ENCODE results near the gene AFF3.
"Not testable (repeated sequence)": the region's sequence is repeated elsewhere in the genome, so short reads cannot be mapped to it uniquely, and the experiment has no call there.

Gene AFF3

DNA sequence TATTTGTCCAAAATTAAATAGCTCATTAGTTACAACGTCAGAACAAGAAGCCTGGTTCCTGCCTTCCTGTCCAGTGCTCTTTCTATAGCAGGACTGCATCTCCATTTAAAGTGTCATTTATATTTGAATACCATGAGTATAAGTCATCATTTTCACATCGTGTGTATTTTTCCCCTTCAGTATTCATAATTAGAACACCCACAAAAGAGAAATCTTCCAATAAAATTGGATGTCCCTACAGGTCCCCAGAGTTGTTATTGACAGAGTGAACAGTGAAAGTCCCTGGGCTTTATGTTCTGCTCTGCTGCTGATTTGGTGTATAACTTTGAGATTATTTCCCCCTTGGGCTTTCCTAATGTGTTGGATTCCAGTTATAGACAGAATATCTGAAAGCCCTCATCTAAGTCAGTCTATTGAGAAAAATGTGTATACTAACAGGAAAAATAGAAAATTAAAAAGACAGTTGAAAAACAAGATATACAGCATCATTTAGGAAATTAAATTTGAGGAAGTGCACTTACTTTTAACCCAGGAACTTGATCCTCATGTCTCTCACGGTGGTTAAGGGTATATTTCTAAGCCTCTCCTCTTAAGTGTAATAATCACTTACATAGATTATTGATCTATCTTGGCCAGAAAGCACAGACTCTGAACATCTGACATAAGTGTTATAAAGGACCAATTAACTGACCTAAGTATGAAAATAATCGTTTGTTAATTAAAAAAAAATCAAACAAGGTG is 637.4 kb downstream of the AFF3 start:
- no peak for DNase-seq

DNA sequence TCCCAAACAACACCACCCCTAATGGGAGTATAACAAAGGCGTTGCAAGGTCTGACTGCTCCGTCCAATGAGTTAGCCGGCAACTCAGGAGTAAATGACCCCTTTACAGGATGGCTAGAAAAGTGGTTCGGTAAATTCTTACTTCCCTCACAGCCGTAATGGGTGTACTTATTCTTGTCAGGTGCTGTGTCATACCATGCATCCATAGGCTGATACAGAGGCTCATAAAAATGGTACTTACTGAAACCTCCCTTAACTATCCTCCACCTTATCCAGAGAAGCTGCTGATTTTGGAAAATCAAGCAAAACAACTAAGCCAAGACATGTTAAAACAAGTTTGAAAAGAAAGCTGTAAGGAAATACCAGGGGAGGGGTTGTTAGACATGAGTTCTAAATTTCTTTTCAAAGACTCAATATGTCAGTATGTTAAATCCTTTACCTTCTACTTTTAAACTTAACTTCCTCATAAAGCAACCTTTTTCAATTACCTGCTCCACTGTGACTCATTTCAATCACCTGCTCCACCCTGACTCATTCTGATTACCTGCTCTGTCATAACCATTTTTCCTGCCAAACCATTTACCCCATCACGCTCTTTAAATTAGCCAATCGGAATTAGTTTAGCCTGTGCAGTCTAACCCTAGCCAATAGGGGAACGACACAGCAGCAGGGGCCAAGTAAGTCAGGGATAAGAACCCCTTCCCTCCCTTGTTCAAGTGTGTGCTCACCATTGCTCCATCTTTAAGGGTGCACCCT is 638.6 kb downstream of the AFF3 start:
- not testable (repeated sequence) for DNase-seq

DNA sequence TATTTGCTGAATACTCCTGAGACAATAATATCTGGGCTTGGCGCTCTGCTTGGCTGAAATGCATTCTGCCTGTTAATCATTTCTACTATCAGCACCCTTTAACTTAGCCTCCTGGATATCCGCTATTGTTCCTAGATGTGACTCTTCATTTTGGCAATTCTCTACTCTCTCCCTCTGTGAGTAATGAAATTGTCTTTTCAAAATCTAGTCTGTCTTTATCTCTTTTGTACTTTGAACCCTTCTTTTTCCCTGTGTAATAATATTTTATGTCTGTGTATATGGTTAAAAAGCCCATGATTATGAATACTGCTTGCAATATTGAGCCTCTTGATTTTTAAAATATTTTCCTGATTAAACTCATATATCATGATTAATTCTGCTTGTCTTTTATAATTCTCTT is 646.4 kb downstream of the AFF3 start:
- DNase-seq: no peak

Data from HCEC 1CT (cell line).